MCF 10A (cell line): ENCODE data around the gene PRR35. TPM values are rescaled to one million over a fixed set of nuclear protein-coding genes. Genes with fewer than 3 reads are reported as not detected.

Experiments
- BruUV-seq: library from RNA; stranded (reverse); fragments of 400-500 nt; replicated peaks from 2 replicates; lab custom pipeline; 2021; lab: Mats Ljungman, UMichigan
- CTCF ChIA-PET: fragments of 300-600 bp; sonication (Branson Sonifier 250); formaldehyde crosslinking; extraction: SDS; loops from one replicate; lab custom pipeline; 2021; ENCODE audit warnings: antibody characterized with exemption, inconsistent platforms; lab: Yijun Ruan, JAX
- POLR2A ChIA-PET: fragments of 300-600, 350-650 bp; sonication (Branson Sonifier 250); formaldehyde crosslinking; extraction: SDS; loops from one replicate; lab custom pipeline; 2020; ENCODE audit warnings: antibody characterized with exemption, inconsistent platforms; lab: Yijun Ruan, JAX
- DNase-seq: peaks from one replicate; pipeline ENCODE4 v3.0.0-alpha.2; 2018; ENCODE audit not compliant: unreplicated experiment
- H3K27ac Mint-ChIP-seq: one replicate; pipeline ENCODE4 v1.8.0; 2022; ENCODE audit warnings: mild to moderate bottlenecking, low read depth, mixed read lengths; ENCODE audit not compliant: unreplicated experiment
- H3K27me3 Mint-ChIP-seq: one replicate; pipeline ENCODE4 v1.8.0; 2022; ENCODE audit warnings: mixed read lengths; ENCODE audit not compliant: insufficient read depth, unreplicated experiment
- H3K36me3 Mint-ChIP-seq: one replicate; pipeline ENCODE4 v1.8.0; 2022; ENCODE audit warnings: mild to moderate bottlenecking, moderate library complexity, mixed read lengths; ENCODE audit not compliant: insufficient read depth, unreplicated experiment
- H3K4me1 Mint-ChIP-seq: one replicate; pipeline ENCODE4 v1.8.0; 2022; ENCODE audit warnings: mixed read lengths; ENCODE audit not compliant: insufficient read depth, unreplicated experiment
- H3K4me3 Mint-ChIP-seq: one replicate; pipeline ENCODE4 v1.8.0; 2022; ENCODE audit warnings: mild to moderate bottlenecking, moderate library complexity, mixed read lengths; ENCODE audit not compliant: unreplicated experiment
- H3K9me3 Mint-ChIP-seq: one replicate; pipeline ENCODE4 v1.8.0; 2022; ENCODE audit warnings: mixed read lengths; ENCODE audit not compliant: unreplicated experiment
- intact Hi-C: fragments of 100-400 bp; cut with micrococcal nuclease; formaldehyde crosslinking; loops from 2 replicates; pipeline ENCODE4 v1.14.1; 2022
- total RNA-seq: library from RNA; stranded (reverse); gene quantifications from 2 replicates; pipeline ENCODE4 v1.2.3, GENCODE V29; 2022
- TF ChIP-seq, protein P1 (sequence below): fragments of 200-600 bp; IDR thresholded peaks from one replicate; pipeline ENCODE4 v1.8.0; 2022; ENCODE audit warnings: antibody characterized with exemption, mild to moderate bottlenecking; ENCODE audit not compliant: unreplicated experiment

PRR35 gene
- total RNA-seq, 1 experiment from 2014 or later: not detected

DNA sequence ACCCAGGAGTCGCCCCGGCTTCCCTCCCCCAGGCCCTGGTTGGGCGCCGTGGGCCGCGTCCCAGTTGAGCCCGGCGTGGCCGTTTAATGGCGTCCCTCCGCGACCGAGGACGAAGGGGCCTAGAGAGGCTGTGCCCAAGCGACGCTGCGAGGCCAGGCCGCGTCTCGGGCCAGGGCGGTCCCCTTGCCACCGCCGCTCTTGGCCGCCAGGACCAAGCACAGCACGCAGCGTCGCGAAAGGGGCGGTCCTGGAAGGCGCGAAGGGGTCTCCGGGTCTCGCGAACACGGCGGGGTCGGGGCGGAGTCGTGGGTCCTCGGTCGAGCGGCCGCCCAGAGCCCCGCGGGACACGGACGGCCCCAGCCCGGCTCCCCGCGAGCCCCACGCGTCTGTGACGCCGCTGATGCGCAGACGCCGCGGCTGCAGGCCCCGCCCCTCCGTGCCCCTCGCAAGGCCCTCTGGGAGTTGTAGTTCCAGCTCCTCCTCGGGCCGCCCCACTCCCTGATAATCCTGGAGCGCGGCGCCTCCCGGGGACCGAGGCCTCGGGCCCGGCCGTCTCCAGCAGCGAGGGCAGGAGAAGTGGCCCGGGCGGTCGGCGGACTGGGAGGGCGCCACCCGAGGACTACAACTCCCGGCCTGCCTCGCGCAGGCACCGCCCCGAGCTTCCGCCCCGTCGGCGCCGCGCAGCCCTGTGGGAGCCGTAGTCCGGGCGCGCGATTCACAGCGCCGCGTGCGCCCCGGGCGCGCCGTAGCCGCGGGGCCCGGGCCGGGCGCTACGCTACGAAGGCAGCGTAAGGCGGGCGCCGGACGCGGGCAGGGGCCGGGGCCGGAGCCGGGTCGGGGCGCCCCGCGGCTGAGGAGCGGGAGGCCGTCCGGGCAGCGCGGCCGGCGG is 32.9 kb upstream of the PRR35 start, which contains the start of gene CAPN15:
TSS of gene CAPN15 (plus strand) at position 698 of the 889 bp plus-strand sequence. CDS start 19,127 bp downstream, outside the sequence.
- BruUV-seq: no TSS peak
- no peaks in the 10 kb centered on the region for H3K9me3 Mint-ChIP-seq
- POLR2A ChIA-PET: interaction anchor here (0.6 to 4.0 kb wide), 31 partner anchors 8 to 1435 kb away, joined by 3 to 40 read pairs (median 5); partner anchors contain the start of genes DECR2, METTL26, MRPL28 and RAB11FIP3
- peak; percentile 79 for DNase-seq
- peaks cover 26% of the 10 kb centered on the region for H3K36me3 Mint-ChIP-seq
- CTCF ChIA-PET: interaction anchor here (0.6 kb wide), 3 partner anchors 12 to 313 kb away, joined by 3 read pairs; no protein-coding TSS in a partner anchor
- H3K27ac Mint-ChIP-seq: peak within 1 kb of the TSS; percentile 88
- no peaks in the 10 kb centered on the region for H3K27me3 Mint-ChIP-seq
- peak within 1 kb of the TSS; percentile 90 for H3K4me3 Mint-ChIP-seq
- H3K4me1 Mint-ChIP-seq: peaks cover 8% of the 10 kb centered on the region
- TF ChIP-seq, protein P1, sequence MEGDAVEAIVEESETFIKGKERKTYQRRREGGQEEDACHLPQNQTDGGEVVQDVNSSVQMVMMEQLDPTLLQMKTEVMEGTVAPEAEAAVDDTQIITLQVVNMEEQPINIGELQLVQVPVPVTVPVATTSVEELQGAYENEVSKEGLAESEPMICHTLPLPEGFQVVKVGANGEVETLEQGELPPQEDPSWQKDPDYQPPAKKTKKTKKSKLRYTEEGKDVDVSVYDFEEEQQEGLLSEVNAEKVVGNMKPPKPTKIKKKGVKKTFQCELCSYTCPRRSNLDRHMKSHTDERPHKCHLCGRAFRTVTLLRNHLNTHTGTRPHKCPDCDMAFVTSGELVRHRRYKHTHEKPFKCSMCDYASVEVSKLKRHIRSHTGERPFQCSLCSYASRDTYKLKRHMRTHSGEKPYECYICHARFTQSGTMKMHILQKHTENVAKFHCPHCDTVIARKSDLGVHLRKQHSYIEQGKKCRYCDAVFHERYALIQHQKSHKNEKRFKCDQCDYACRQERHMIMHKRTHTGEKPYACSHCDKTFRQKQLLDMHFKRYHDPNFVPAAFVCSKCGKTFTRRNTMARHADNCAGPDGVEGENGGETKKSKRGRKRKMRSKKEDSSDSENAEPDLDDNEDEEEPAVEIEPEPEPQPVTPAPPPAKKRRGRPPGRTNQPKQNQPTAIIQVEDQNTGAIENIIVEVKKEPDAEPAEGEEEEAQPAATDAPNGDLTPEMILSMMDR: no peak
- intact Hi-C loops: loop anchor here (10.0 kb wide), 1 partner anchor 102 kb away; the partner anchor contains the start of gene RAB11FIP3

DNA sequence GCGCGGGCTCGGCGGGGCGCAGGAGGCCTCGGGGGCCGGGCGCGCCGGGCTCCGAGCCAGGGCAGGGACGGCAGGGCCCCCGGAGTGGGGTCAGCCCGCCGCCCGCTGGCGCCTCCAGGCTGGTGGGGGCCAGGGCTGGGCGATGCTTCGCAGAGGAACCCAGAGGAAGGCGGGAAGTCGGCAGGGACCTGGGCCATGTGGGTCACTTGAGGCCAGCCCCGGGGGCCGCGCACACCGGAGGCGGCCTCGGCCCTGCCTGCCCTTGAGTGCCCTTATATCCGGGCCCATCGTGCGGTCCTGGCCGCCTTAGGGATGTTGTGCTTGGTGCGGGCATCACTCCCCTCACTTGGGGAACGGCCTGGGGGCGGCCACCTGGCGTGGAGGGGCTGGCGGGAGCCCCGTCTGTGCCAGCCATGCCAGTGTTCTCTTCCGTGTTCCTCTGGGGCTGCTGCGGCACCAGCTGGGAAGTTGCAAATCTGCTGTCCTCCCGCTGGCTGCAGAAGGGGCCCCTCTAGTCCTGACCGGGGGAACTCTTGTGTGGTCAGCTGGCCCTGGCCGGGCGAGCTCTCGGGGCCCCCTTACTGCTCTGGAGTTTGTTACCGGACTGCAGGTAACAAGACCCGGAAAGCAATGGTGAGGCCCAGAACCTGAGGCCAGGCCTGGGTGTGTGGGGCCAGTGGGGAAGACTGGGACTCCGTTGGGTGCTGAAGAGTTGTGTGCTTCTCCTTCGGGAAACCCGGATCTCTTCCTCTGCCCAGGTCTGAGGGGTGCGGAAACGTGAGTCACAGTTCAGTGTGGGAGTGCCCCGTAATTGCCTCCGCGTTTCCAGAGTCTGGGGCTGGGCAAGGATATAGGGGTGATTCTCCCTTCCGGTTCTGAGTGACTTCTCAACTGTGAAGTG is 31.8 kb upstream of the PRR35 start:
- intact Hi-C loops: loop anchor here (10.0 kb wide), 1 partner anchor 104 kb away; the partner anchor contains the start of gene RAB11FIP3
- H3K27ac Mint-ChIP-seq: peak overlapping the region; percentile 88
- peaks cover 26% of the 10 kb centered on the region for H3K36me3 Mint-ChIP-seq

DNA sequence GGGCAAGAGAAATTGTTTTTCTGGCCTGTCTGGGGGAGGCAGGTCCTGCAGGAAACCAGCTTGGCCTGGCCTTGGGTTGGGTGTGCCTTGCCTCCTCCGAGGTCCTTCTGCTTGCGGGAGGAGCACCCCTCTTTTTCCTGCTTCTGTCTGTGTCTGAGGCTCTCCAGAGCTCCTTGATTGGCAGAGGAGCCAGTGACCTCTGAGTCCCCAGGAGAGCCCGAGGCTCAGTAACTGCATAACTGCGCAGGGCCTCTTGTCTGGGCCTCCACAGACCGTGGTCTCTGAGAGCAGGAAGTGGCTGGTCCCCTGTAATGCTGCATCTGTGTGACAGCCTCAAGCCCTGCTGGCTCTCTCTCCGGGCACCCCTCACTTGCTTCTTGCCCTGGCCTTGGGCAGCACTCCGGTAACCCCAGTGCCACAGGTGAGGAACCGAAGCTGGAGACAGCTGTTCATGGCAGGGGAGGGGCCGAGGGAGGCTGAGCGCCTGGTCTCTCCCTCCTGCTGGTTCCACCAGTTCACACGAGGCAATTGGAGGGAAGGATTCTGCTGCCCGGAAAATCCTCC is 31.1 kb upstream of the PRR35 start:
- H3K27ac Mint-ChIP-seq: peak overlapping the region; percentile 88
- TF ChIP-seq, protein P1: no peak
- ChIA-PET POLR2A (interaction anchor here (0.6 to 4.0 kb wide), 4 partner anchors 41 to 125 kb away, joined by 3 to 23 read pairs (median 4); partner anchors contain the start of gene PIGQ), CTCF (interaction anchor here (0.6 to 0.7 kb wide), 3 partner anchors 38 to 665 kb away, joined by 3 to 5 read pairs (median 3); no protein-coding TSS in a partner anchor)
- no peaks in the 10 kb centered on the region for H3K27me3 Mint-ChIP-seq
- peak overlapping the region; percentile 90 for H3K4me3 Mint-ChIP-seq
- no peaks in the 10 kb centered on the region for H3K9me3 Mint-ChIP-seq
- no peak for DNase-seq
- peaks cover 8% of the 10 kb centered on the region for H3K4me1 Mint-ChIP-seq
- peaks cover 26% of the 10 kb centered on the region for H3K36me3 Mint-ChIP-seq
- intact Hi-C loops: loop anchor here (10.0 kb wide), 1 partner anchor 104 kb away; the partner anchor contains the start of gene RAB11FIP3
- BruUV-seq: TSS peak; percentile 41

More for the DNA sequence above, 31.8 kb upstream of the PRR35 start:
- BruUV-seq: TSS peak; percentile 54
- Mint-ChIP-seq H3K4me3 (peak overlapping the region; percentile 90), H3K9me3 (no peaks in the 10 kb centered on the region), H3K4me1 (peaks cover 8% of the 10 kb centered on the region), H3K27me3 (no peaks in the 10 kb centered on the region)
- ChIA-PET CTCF (interaction anchor here (0.5 to 0.7 kb wide), 4 partner anchors 18 to 666 kb away, joined by 3 to 5 read pairs (median 3); no protein-coding TSS in a partner anchor), POLR2A (interaction anchor here (0.6 to 4.0 kb wide), 11 partner anchors 9 to 126 kb away, joined by 3 to 40 read pairs (median 5); partner anchors contain the start of genes PIGQ, RAB11FIP3, RAB40C and WDR90)
- peak; percentile 81 for DNase-seq
- TF ChIP-seq, protein P1: no peak
